H1 (cell line): ENCODE results near the gene N4BP3. TPM values are rescaled to one million over a fixed set of nuclear protein-coding genes. Genes with fewer than 3 reads are reported as not detected.
A peak's percentile ranks its signal among the peaks of the same experiment; 100 is the strongest.

Experiments
- CTCF ChIA-PET: fragments of 300-600 bp; sonication (Branson Sonifier 250); formaldehyde crosslinking; loops from one replicate; lab custom pipeline; 2021; ENCODE audit not compliant: partially characterized antibody; lab: Charles Lee
- POLR2A ChIA-PET: fragments of 300-600 bp; sonication (Branson Sonifier 250); formaldehyde crosslinking; loops from one replicate; lab custom pipeline; 2021; ENCODE audit warnings: inconsistent platforms; ENCODE audit not compliant: partially characterized antibody; lab: Charles Lee
- DNase-seq, 2 experiments: peaks; one replicate each; pipeline versions ENCODE4 v3.0.0 to v3.0.0-alpha.2; 2010 to 2022; ENCODE audit warnings: low spot score in 2 of 2, low read depth in 1 of 2, mixed read lengths in 1 of 2
- FAIRE-seq: peaks from 2 replicates; lab custom pipeline; 2011; peaks lifted over from hg19 to GRCh38; lab: Jason Lieb, UNC
- H2AFZ ChIP-seq: 2 replicates; pipeline ENCODE4 v1.8.1; 2012; ENCODE audit warnings: low read length, inconsistent platforms
- H2AK5ac ChIP-seq: 2 replicates; pipeline ENCODE4 v1.6.1; 2013; ENCODE audit warnings: low read depth, low read length
- H2BK120ac ChIP-seq: replicated peaks from 2 replicates; pipeline ENCODE3; 2013; ENCODE audit warnings: low read depth, low read length, inconsistent platforms
- H2BK12ac ChIP-seq: 2 replicates; pipeline ENCODE4 v1.6.1; 2013; ENCODE audit warnings: low read depth, low read length
- H2BK15ac ChIP-seq: 2 replicates; pipeline ENCODE4 v1.6.1; 2013; ENCODE audit warnings: low read length
- H2BK20ac ChIP-seq: 2 replicates; pipeline ENCODE4 v1.6.1; 2013; ENCODE audit warnings: low read length
- H2BK5ac ChIP-seq: 2 replicates; pipeline ENCODE4 v1.6.1; 2013; ENCODE audit warnings: low read depth, low read length
- H3K14ac ChIP-seq: 2 replicates; pipeline ENCODE4 v1.6.1; 2013; ENCODE audit warnings: inconsistent platforms; ENCODE audit not compliant: insufficient read length
- H3K18ac ChIP-seq: 2 replicates; pipeline ENCODE4 v1.6.1; 2013; ENCODE audit warnings: low read length; ENCODE audit errors: extremely low read depth
- H3K23ac ChIP-seq: 2 replicates; pipeline ENCODE4 v1.6.1; 2013; ENCODE audit warnings: inconsistent platforms; ENCODE audit not compliant: insufficient read length
- H3K23me2 ChIP-seq: 2 replicates; pipeline ENCODE4 v1.6.1; 2013; ENCODE audit warnings: low read depth, low read length
- H3K27ac ChIP-seq: 2 replicates; pipeline ENCODE4 v1.6.1; 2011; ENCODE audit warnings: low read depth, low read length, inconsistent platforms
- H3K27me3 ChIP-seq, 4 experiments: replicated peaks in 1 of 4; 1 replicate in 1 of 4; 2 replicates in 3 of 4; pipeline versions ENCODE4 v1.6.1 to v1.8.1; 2011 to 2013; ENCODE audit warnings: low read length in 3 of 4, mild to moderate bottlenecking in 3 of 4, inconsistent platforms in 2 of 4, mixed read lengths in 2 of 4, moderate library complexity in 1 of 4; ENCODE audit not compliant: control insufficient read depth in 3 of 4, insufficient read depth in 3 of 4; ENCODE audit errors: extremely low read depth in 1 of 4
- H3K36me3 ChIP-seq, 4 experiments: 2 replicates each; pipeline versions ENCODE4 v1.6.1 to v1.8.1; 2011 to 2013; ENCODE audit warnings: mild to moderate bottlenecking in 4 of 4, low read length in 3 of 4, moderate library complexity in 2 of 4, control low read depth in 1 of 4, inconsistent platforms in 1 of 4; ENCODE audit not compliant: insufficient read depth in 4 of 4, control insufficient read depth in 2 of 4
- H3K4ac ChIP-seq: replicated peaks from 2 replicates; pipeline ENCODE3; 2013; ENCODE audit warnings: low read length, low read depth, mixed read lengths, inconsistent platforms; ENCODE audit not compliant: insufficient read length
- H3K4me1 ChIP-seq, 4 experiments: replicated peaks in 1 of 4; 1 replicate in 1 of 4; 2 replicates in 3 of 4; pipeline versions ENCODE4 v1.6.1 to v1.8.1; 2011 to 2013; ENCODE audit warnings: low read length in 3 of 4, inconsistent platforms in 2 of 4, mixed read lengths in 1 of 4; ENCODE audit not compliant: insufficient read depth in 4 of 4, control insufficient read depth in 3 of 4
- H3K4me2 ChIP-seq, 2 experiments: 2 replicates each; pipeline versions ENCODE4 v1.6.1 to v1.8.1; 2011 to 2013; ENCODE audit warnings: low read depth in 2 of 2, low read length in 2 of 2, control low read depth in 1 of 2, inconsistent platforms in 1 of 2, mild to moderate bottlenecking in 1 of 2; ENCODE audit not compliant: insufficient read depth in 1 of 2
- H3K4me3 ChIP-seq, 4 experiments: fragments of 200-600, 300-600 bp in 1 of 4; sonication (generic), shearing (Covaris generic), sonication (Bioruptor Twin) in 1 of 4; 2 replicates each; pipeline versions ENCODE4 v1.5.1 to v1.8.1; 2011 to 2016; ENCODE audit warnings: low read length in 4 of 4, low read depth in 3 of 4, control low read depth in 2 of 4, inconsistent platforms in 2 of 4, mild to moderate bottlenecking in 2 of 4, mixed read lengths in 1 of 4, moderate library complexity in 1 of 4; ENCODE audit not compliant: insufficient read depth in 2 of 4; ENCODE audit errors: extremely low read depth in 1 of 4
- H3K56ac ChIP-seq: replicated peaks from 2 replicates; pipeline ENCODE3; 2013; ENCODE audit warnings: low read depth, mild to moderate bottlenecking, mixed read lengths, low read length, inconsistent platforms; ENCODE audit not compliant: insufficient read length
- H3K79me1 ChIP-seq: 2 replicates; pipeline ENCODE4 v1.6.1; 2013; ENCODE audit warnings: low read depth, low read length, control low read depth
- H3K79me2 ChIP-seq, 2 experiments: 2 replicates each; pipeline versions ENCODE4 v1.6.1 to v1.8.1; 2012 to 2013; ENCODE audit warnings: low read length in 2 of 2, mild to moderate bottlenecking in 2 of 2, inconsistent platforms in 1 of 2; ENCODE audit not compliant: insufficient read depth in 2 of 2, control insufficient read depth in 1 of 2
- H3K9ac ChIP-seq, 4 experiments: replicated peaks in 1 of 4; 1 replicate in 1 of 4; 2 replicates in 3 of 4; pipeline versions ENCODE4 v1.6.1 to v1.8.1; 2011 to 2013; ENCODE audit warnings: low read depth in 3 of 4, low read length in 3 of 4, control low read depth in 2 of 4, mild to moderate bottlenecking in 2 of 4, moderate library complexity in 2 of 4, inconsistent platforms in 1 of 4; ENCODE audit errors: extremely low read depth in 1 of 4
- H3K9me3 ChIP-seq, 2 experiments: 2 replicates each; pipeline versions ENCODE4 v1.6.1 to v1.8.1; 2012 to 2013; ENCODE audit warnings: mild to moderate bottlenecking in 2 of 2, moderate library complexity in 2 of 2, control low read depth in 1 of 2, inconsistent platforms in 1 of 2, low read depth in 1 of 2, low read length in 1 of 2, mixed read lengths in 1 of 2; ENCODE audit not compliant: insufficient read depth in 2 of 2
- H4K20me1 ChIP-seq, 2 experiments: replicated peaks in 1 of 2; 2 replicates each; pipeline versions ENCODE3 to v1.8.1; 2011 to 2013; ENCODE audit warnings: inconsistent platforms in 2 of 2, low read length in 2 of 2, mild to moderate bottlenecking in 1 of 2; ENCODE audit not compliant: insufficient read depth in 2 of 2, control insufficient read depth in 1 of 2
- H4K5ac ChIP-seq: 2 replicates; pipeline ENCODE4 v1.6.1; 2013; ENCODE audit warnings: low read length, low read depth, mixed read lengths, inconsistent platforms; ENCODE audit not compliant: insufficient read length
- H4K8ac ChIP-seq: 2 replicates; pipeline ENCODE4 v1.8.0; 2013; ENCODE audit warnings: mild to moderate bottlenecking, moderate library complexity, low read length, inconsistent platforms; ENCODE audit not compliant: insufficient read depth; ENCODE audit errors: extremely low read depth
- H4K91ac ChIP-seq: replicated peaks from 2 replicates; pipeline ENCODE3; 2013; ENCODE audit warnings: low read length, mixed read lengths, inconsistent platforms; ENCODE audit not compliant: insufficient read length
- CTCF ChIP-seq, 3 experiments: IDR thresholded peaks; 1 replicate in 2 of 3; 2 replicates in 1 of 3; pipeline versions ENCODE4 v1.5.1 to v1.6.1; 2011; ENCODE audit warnings: low read length in 3 of 3, mild to moderate bottlenecking in 3 of 3, inconsistent platforms in 2 of 3, low read depth in 1 of 3, moderate library complexity in 1 of 3; ENCODE audit not compliant: insufficient read depth in 1 of 3; ENCODE audit errors: control extremely low read depth in 1 of 3
- POLR2AphosphoS5 ChIP-seq: IDR thresholded peaks from 2 replicates; pipeline ENCODE4 v1.6.1; 2011; ENCODE audit warnings: low read depth, low read length
- WGBS, 2 experiments: shearing (Covaris generic) in 1 of 2; methylation state at CpG; one replicate each; pipeline versions ENCODE4 v1.1.6 to v1.1.7; 2013 to 2015; ENCODE audit warnings: low lambda C conversion rate in 2 of 2, mixed read lengths in 2 of 2, inconsistent platforms in 1 of 2, low coverage in 1 of 2, missing lambda C conversion rate in 1 of 2; ENCODE audit not compliant: insufficient replicate concordance in 2 of 2, insufficient coverage in 1 of 2, insufficient read length in 1 of 2; ENCODE audit errors: extremely low coverage in 1 of 2, missing lambda C conversion rate in 1 of 2; 5-methylcytosine and 5-hydroxymethylcytosine counted together
- polyA plus RNA-seq, 7 experiments: library from polyadenylated mRNA; depleted of rRNA in 3 of 7; stranded (reverse) in 5 of 7; unstranded in 2 of 7; fragments of >200 nt in 5 of 7; fragments of 200-250 nt in 2 of 7; gene quantifications; 1 replicate in 5 of 7; 2 replicates in 1 of 7; 4 replicates in 1 of 7; pipeline versions ENCODE4 v1.2.1 to v1.2.3, GENCODE V29; 2011 to 2013; ENCODE audit warnings: missing spikeins in 2 of 7, mixed read lengths in 2 of 7
- total RNA-seq: library from RNA; stranded (reverse); fragmentation: NEBNext Ultra II Directional; extraction: Animal tissue kit (Norgen Biotek cat#: 25700); gene quantifications from 2 replicates; pipeline ENCODE4 v1.2.1, GENCODE V29; 2021

Gene N4BP3
- total and polyA plus RNA-seq, 2 of the 8 experiments (the other 6 are each of a cell fraction or from before 2014, with no cell fraction given), result 13.1 to 39.2 TPM

- POLR2A ChIA-PET, result interaction anchor here (1.2 to 40.7 kb wide), 10 partner anchors 8 to 80 kb away, joined by 3 to 1250 read pairs (median 7); partner anchors contain the start of genes HNRNPAB, N4BP3, NHP2 and RMND5B
- Histone ChIP-seq H3K4me3 (no peak overlapping the region), H3K4me1 (peaks cover 12 to 53% (median 29%) of the 10 kb centered on the region in 4 experiments), H4K20me1 (peaks cover 6 to 7% of the 10 kb centered on the region in 2 experiments), H3K79me1 (peaks cover 7% of the 10 kb centered on the region), H4K91ac (peak overlapping the region; percentile 99), H3K23me2 (no peaks in the 10 kb centered on the region), H3K36me3 (peaks cover 9 to 29% (median 20%) of the 10 kb centered on the region in 4 experiments; a peak in 7 of 8 replicates), H2AK5ac (peak overlapping the region; percentile 96), H2BK5ac (peak overlapping the region; percentile 96), H3K23ac (no peak overlapping the region), H3K18ac (peak overlapping the region; percentile 71), H2BK20ac (peak overlapping the region; percentile 99), H4K5ac (peak overlapping the region; percentile 59), H3K27me3 (no peaks in the 10 kb centered on the region), H3K14ac (no peak overlapping the region), H2AFZ (no peak overlapping the region), H3K4ac (peak overlapping the region; percentile 82), H3K4me2 (no peak overlapping the region), H3K79me2 (peaks cover 0 to 23% of the 10 kb centered on the region in 2 experiments; a peak in 2 of 4 replicates), H3K9me3 (no peaks in the 10 kb centered on the region), H3K9ac (no peak overlapping the region), H2BK120ac (peak overlapping the region; percentile 80), H2BK12ac (peak overlapping the region; percentile 94), H3K27ac (peak overlapping the region; percentile 79), H2BK15ac (peak overlapping the region; percentile 98; the same call in 1 of the 2 replicates), H4K8ac (peak overlapping the region; percentile 75), H3K56ac (peak overlapping the region; percentile 22)
- no peak for DNase-seq
- WGBS, 2 experiments, result 90% methylated on average over 18 of the region's 18 CpGs; no CpG with 5 or more reads in 1 of the 2 experiments
- no peak for FAIRE-seq
- TF ChIP-seq POLR2AphosphoS5 (peak; percentile 38; the same call in 1 of the 2 replicates), CTCF (IDR thresholded peaks at IDR 0.05; ENCODE audit: control extremely low read depth in 1 of 3, insufficient read depth in 1 of 3, low read depth in 1 of 3, low read length in 3 of 3) (no peak)
- CTCF ChIA-PET, result interaction anchor here (0.7 to 12.9 kb wide), 10 partner anchors 8 to 141 kb away, joined by 3 to 189 read pairs (median 10); partner anchors contain the start of genes NHP2 and RMND5B
Observed at GRCh38 chr5:178123966-178124925, 10.9 kb downstream of the N4BP3 start.
